22Rv1 (cell line): ENCODE results near the gene RAB40B.

Experiments
- ZFX ChIP-seq: fragments of 450-650 bp; IDR thresholded peaks from 2 replicates; pipeline ENCODE4 v1.6.1; 2017; ENCODE audit warnings: antibody characterized with exemption, borderline replicate concordance
- TF ChIP-seq, protein P1 (sequence below): fragments of 450-650 bp; IDR thresholded peaks from 2 replicates; pipeline ENCODE4 v1.5.1; 2017; ENCODE audit warnings: mild to moderate bottlenecking

DNA sequence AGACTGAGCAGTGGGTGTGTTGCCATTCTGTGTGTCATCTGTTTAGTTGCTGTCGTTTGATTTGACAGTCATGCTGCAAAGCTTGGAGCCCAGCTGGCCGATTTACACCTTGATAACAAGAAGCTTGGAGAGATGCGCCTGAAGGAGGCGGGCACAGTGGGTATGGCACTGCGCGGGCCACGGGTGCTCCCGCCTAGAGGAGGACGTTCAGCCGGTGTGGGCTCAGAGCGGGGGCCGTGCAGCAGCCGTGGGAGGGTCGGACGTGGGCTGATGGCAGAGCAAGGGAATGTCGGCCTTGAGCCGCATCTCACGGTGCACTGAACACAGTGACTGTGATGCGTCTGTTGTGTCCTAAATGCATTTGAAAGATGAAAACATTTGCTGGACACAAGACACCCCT, 21.7 kb upstream of the RAB40B start:
- TF ChIP-seq, protein P1, sequence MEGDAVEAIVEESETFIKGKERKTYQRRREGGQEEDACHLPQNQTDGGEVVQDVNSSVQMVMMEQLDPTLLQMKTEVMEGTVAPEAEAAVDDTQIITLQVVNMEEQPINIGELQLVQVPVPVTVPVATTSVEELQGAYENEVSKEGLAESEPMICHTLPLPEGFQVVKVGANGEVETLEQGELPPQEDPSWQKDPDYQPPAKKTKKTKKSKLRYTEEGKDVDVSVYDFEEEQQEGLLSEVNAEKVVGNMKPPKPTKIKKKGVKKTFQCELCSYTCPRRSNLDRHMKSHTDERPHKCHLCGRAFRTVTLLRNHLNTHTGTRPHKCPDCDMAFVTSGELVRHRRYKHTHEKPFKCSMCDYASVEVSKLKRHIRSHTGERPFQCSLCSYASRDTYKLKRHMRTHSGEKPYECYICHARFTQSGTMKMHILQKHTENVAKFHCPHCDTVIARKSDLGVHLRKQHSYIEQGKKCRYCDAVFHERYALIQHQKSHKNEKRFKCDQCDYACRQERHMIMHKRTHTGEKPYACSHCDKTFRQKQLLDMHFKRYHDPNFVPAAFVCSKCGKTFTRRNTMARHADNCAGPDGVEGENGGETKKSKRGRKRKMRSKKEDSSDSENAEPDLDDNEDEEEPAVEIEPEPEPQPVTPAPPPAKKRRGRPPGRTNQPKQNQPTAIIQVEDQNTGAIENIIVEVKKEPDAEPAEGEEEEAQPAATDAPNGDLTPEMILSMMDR, result no peak
- TF ChIP-seq ZFX, result no peak
